IMR-90 (cell line): ENCODE results near the gene KDM4B. TPM values are rescaled to one million over a fixed set of nuclear protein-coding genes. Genes with fewer than 3 reads are reported as not detected.

Experiments used
- ATAC-seq: fragments of 200-7000 bp; cut with Tn5 transposase; 2 replicates; pipeline ENCODE4 v1.9.1; 2020; ENCODE audit warnings: low read depth, mild to moderate bottlenecking, moderate library complexity
- BruUV-seq: library from RNA; stranded (reverse); fragments of 400-500 nt; replicated peaks from 2 replicates; lab custom pipeline; 2021; lab: Mats Ljungman, UMichigan
- CTCF ChIA-PET: fragments of 300-600 bp; formaldehyde crosslinking; extraction: SDS; loops from one replicate; lab custom pipeline; 2021; ENCODE audit warnings: antibody characterized with exemption; lab: Yijun Ruan, JAX
- POLR2A ChIA-PET: fragments of 300-600 bp; sonication (Branson Sonifier 250); formaldehyde crosslinking; loops from one replicate; lab custom pipeline; 2022; ENCODE audit warnings: antibody characterized with exemption; ENCODE audit not compliant: unreplicated experiment; lab: Charles Lee
- DNase-seq: peaks from one replicate; pipeline ENCODE4 v3.0.0; 2013
- H2AFZ ChIP-seq: replicated peaks from 2 replicates; pipeline ENCODE3; 2013; ENCODE audit warnings: low read length, mild to moderate bottlenecking; ENCODE audit not compliant: poor library complexity
- H2AK5ac ChIP-seq: 2 replicates; pipeline ENCODE4 v1.6.1; 2013; ENCODE audit warnings: low read depth, low read length, inconsistent platforms
- H2AK9ac ChIP-seq: replicated peaks from 2 replicates; pipeline ENCODE3; 2013; ENCODE audit warnings: mild to moderate bottlenecking, low read depth, low read length, moderate library complexity; ENCODE audit not compliant: poor library complexity
- H2BK120ac ChIP-seq: 2 replicates; pipeline ENCODE4 v1.6.1; 2013; ENCODE audit warnings: low read depth, low read length, inconsistent platforms
- H2BK15ac ChIP-seq: 3 replicates; pipeline ENCODE4 v1.6.1; 2013; ENCODE audit warnings: low read depth, low read length, inconsistent platforms
- H2BK20ac ChIP-seq: 2 replicates; pipeline ENCODE4 v1.6.1; 2013; ENCODE audit warnings: low read depth, mild to moderate bottlenecking, inconsistent platforms, low read length, moderate library complexity
- H2BK5ac ChIP-seq: 2 replicates; pipeline ENCODE4 v1.6.1; 2013; ENCODE audit warnings: mild to moderate bottlenecking, low read depth, low read length, inconsistent platforms; ENCODE audit not compliant: poor library complexity, severe bottlenecking
- H3K14ac ChIP-seq: replicated peaks from 2 replicates; pipeline ENCODE4 v1.6.1; 2013; ENCODE audit warnings: low read depth, low read length, inconsistent platforms
- H3K18ac ChIP-seq: 2 replicates; pipeline ENCODE4 v1.6.1; 2013; ENCODE audit warnings: low read depth, low read length, control low read depth
- H3K23ac ChIP-seq: 2 replicates; pipeline ENCODE4 v1.6.1; 2013; ENCODE audit warnings: low read depth, low read length, inconsistent platforms
- H3K27ac ChIP-seq: 2 replicates; pipeline ENCODE4 v1.5.1; 2013; ENCODE audit warnings: mild to moderate bottlenecking, control low read depth, low read length; ENCODE audit not compliant: insufficient read depth
- H3K27me3 ChIP-seq: 2 replicates; pipeline ENCODE4 v1.6.1; 2013; ENCODE audit warnings: low read length; ENCODE audit not compliant: control insufficient read depth, insufficient read depth
- H3K36me3 ChIP-seq: 2 replicates; pipeline ENCODE4 v1.6.1; 2013; ENCODE audit warnings: low read length, mixed read lengths; ENCODE audit not compliant: control insufficient read depth, insufficient read depth
- H3K4ac ChIP-seq: 2 replicates; pipeline ENCODE4 v1.6.1; 2013; ENCODE audit warnings: low read depth, low read length, inconsistent platforms
- H3K4me1 ChIP-seq: 2 replicates; pipeline ENCODE4 v1.6.1; 2013; ENCODE audit warnings: low read length, mixed read lengths; ENCODE audit not compliant: control insufficient read depth, insufficient read depth
- H3K4me2 ChIP-seq: 2 replicates; pipeline ENCODE4 v1.6.1; 2013; ENCODE audit warnings: low read depth, mild to moderate bottlenecking, control low read depth, low read length, moderate library complexity
- H3K4me3 ChIP-seq: 2 replicates; pipeline ENCODE4 v1.5.1; 2013; ENCODE audit warnings: low read depth, mild to moderate bottlenecking, control low read depth, low read length, moderate library complexity; ENCODE audit not compliant: insufficient read depth
- H3K56ac ChIP-seq: 2 replicates; pipeline ENCODE4 v1.6.1; 2013; ENCODE audit warnings: low read length, inconsistent platforms; ENCODE audit not compliant: insufficient read depth; ENCODE audit errors: extremely low read depth
- H3K79me1 ChIP-seq, 2 experiments: 2 replicates each; pipeline ENCODE4 v1.6.1; 2013; ENCODE audit warnings: low read length in 2 of 2, inconsistent platforms in 1 of 2, low read depth in 1 of 2
- H3K9ac ChIP-seq: 2 replicates; pipeline ENCODE4 v1.6.1; 2013; ENCODE audit warnings: low read depth, low read length, control low read depth
- H3K9me1 ChIP-seq: 2 replicates; pipeline ENCODE4 v1.6.1; 2013; ENCODE audit warnings: low read length, inconsistent platforms; ENCODE audit not compliant: insufficient read depth
- H3K9me3 ChIP-seq: 2 replicates; pipeline ENCODE4 v1.6.1; 2013; ENCODE audit warnings: low read length; ENCODE audit not compliant: control insufficient read depth, insufficient read depth
- H4K20me1 ChIP-seq: 2 replicates; pipeline ENCODE4 v1.6.1; 2013; ENCODE audit warnings: low read length, inconsistent platforms; ENCODE audit not compliant: insufficient read depth
- H4K5ac ChIP-seq: 2 replicates; pipeline ENCODE4 v1.6.1; 2013; ENCODE audit warnings: mild to moderate bottlenecking, low read depth, low read length, control low read depth
- H4K8ac ChIP-seq, 2 experiments: 2 replicates each; pipeline ENCODE4 v1.6.1; 2013; ENCODE audit warnings: low read depth in 2 of 2, low read length in 2 of 2, control low read depth in 1 of 2, inconsistent platforms in 1 of 2
- H4K91ac ChIP-seq: 2 replicates; pipeline ENCODE4 v1.6.1; 2013; ENCODE audit warnings: low read depth, low read length, inconsistent platforms; ENCODE audit not compliant: insufficient read depth
- BHLHE40 ChIP-seq: fragments of 150-350 bp; IDR thresholded peaks from 2 replicates; pipeline ENCODE4 v1.6.1; 2016; ENCODE audit warnings: mild to moderate bottlenecking, low read depth, low read length
- CEBPB ChIP-seq: IDR thresholded peaks from 2 replicates; pipeline ENCODE4 v1.6.1; 2012; ENCODE audit warnings: low read depth, low read length, improper control_type of control experiment
- CHD1 ChIP-seq: IDR thresholded peaks from 2 replicates; pipeline ENCODE4 v1.6.1; 2012; ENCODE audit warnings: low read depth, low read length, improper control_type of control experiment
- FOS ChIP-seq: fragments of 150-350 bp; IDR thresholded peaks from 2 replicates; pipeline ENCODE4 v1.6.1; 2016; ENCODE audit warnings: low read depth, low read length
- MAFK ChIP-seq: IDR thresholded peaks from 2 replicates; pipeline ENCODE4 v1.6.1; 2012; ENCODE audit warnings: low read depth, low read length, improper control_type of control experiment
- MAZ ChIP-seq: IDR thresholded peaks from 2 replicates; pipeline ENCODE4 v1.6.1; 2012; ENCODE audit warnings: low read depth, mild to moderate bottlenecking, low read length, improper control_type of control experiment, moderate library complexity, borderline replicate concordance
- MXI1 ChIP-seq: IDR thresholded peaks from 2 replicates; pipeline ENCODE4 v1.6.1; 2012; ENCODE audit warnings: low read depth, mild to moderate bottlenecking, low read length, moderate library complexity, borderline replicate concordance
- NFE2L2 ChIP-seq: fragments of 150-350 bp; IDR thresholded peaks from 2 replicates; pipeline ENCODE4 v1.6.1; 2016; ENCODE audit warnings: low read depth, mild to moderate bottlenecking, low read length
- POLR2A ChIP-seq: IDR thresholded peaks from 2 replicates; pipeline ENCODE4 v1.6.1; 2012; ENCODE audit warnings: mild to moderate bottlenecking, low read depth, low read length
- RAD21 ChIP-seq: IDR thresholded peaks from 2 replicates; pipeline ENCODE4 v1.6.1; 2012; ENCODE audit warnings: low read length, improper control_type of control experiment
- RFX5 ChIP-seq: IDR thresholded peaks from 2 replicates; pipeline ENCODE4 v1.8.0; 2012; ENCODE audit warnings: low read depth, mild to moderate bottlenecking, low read length, moderate library complexity
- SMC3 ChIP-seq: fragments of 150-350 bp; IDR thresholded peaks from 2 replicates; pipeline ENCODE4 v1.6.1; 2016; ENCODE audit warnings: low read depth, mild to moderate bottlenecking, antibody characterized with exemption, low read length, moderate library complexity
- USF2 ChIP-seq: fragments of 150-350 bp; IDR thresholded peaks from 2 replicates; pipeline ENCODE4 v1.6.1; 2017; ENCODE audit warnings: mild to moderate bottlenecking, antibody characterized with exemption, low read length, low read depth
- WGBS, 2 experiments: methylation state at CpG; one replicate each; pipeline versions ENCODE4 v1.1.5 to v1.1.7; 2013; ENCODE audit warnings: missing lambda C conversion rate in 2 of 2; ENCODE audit not compliant: insufficient read length in 1 of 2; ENCODE audit errors: extremely low coverage in 2 of 2; 5-methylcytosine and 5-hydroxymethylcytosine counted together
- dilution Hi-C: fragments of 300-500 bp; cut with HindIII; formaldehyde crosslinking; loops from one replicate; pipeline ENCODE4 v1.14.3; 2018; ENCODE audit warnings: low sequenced_read_pairs; ENCODE audit not compliant: unreplicated experiment
- in situ Hi-C: fragments of 300-500 bp; cut with MboI; formaldehyde crosslinking; loops from 3 replicates; pipeline ENCODE4 v1.14.3; 2019; ENCODE audit warnings: low sequenced_read_pairs, inconsistent platforms, mixed read lengths
- intact Hi-C: fragments of 100-400 bp; cut with micrococcal nuclease; formaldehyde crosslinking; loops from 2 replicates; pipeline ENCODE4 v1.10.0; 2022
- polyA plus RNA-seq, 3 experiments: library from polyadenylated mRNA; depleted of rRNA; stranded (reverse); fragments of >200 nt; gene quantifications; 2 replicates each; pipeline ENCODE4 v1.2.3, GENCODE V29; 2012; ENCODE audit warnings: low replicate concordance in 1 of 3
- total RNA-seq: library from RNA; depleted of rRNA; stranded (reverse); fragments of >200 nt; gene quantifications from 2 replicates; pipeline ENCODE4 v1.2.3, GENCODE V29; 2012
- TF ChIP-seq, protein P1 (sequence below): conservative IDR thresholded peaks from 2 replicates; pipeline ENCODE4 v1.5.1; 2012; ENCODE audit warnings: mild to moderate bottlenecking, low read depth, low read length, improper control_type of control experiment
- TF ChIP-seq, protein P2 (sequence below): fragments of 150-350 bp; IDR thresholded peaks from 2 replicates; pipeline ENCODE4 v1.6.1; 2016; ENCODE audit warnings: low read depth, mild to moderate bottlenecking, low read length, moderate library complexity, borderline replicate concordance

KDM4B gene
- total and polyA plus RNA-seq, 2 of the 4 experiments (the other 2 are of a cell fraction) = 5.0 to 17.9 TPM

- no peak overlapping the region for H3K9ac ChIP-seq
- H3K27me3 ChIP-seq = no peaks in the 10 kb centered on the region
- no peak overlapping the region for H2BK20ac ChIP-seq
- H2BK120ac ChIP-seq = no peak overlapping the region
- H3K18ac ChIP-seq = no peak overlapping the region
- CTCF ChIA-PET = no interaction called here
- POLR2A ChIA-PET = no interaction called here
- no peak overlapping the region for H3K4me2 ChIP-seq
- no peak overlapping the region for H4K91ac ChIP-seq
- peaks cover 23 to 89% of the 10 kb centered on the region in 2 experiments for H3K79me1 ChIP-seq
- H3K14ac ChIP-seq = no peak overlapping the region
- no peaks in the 10 kb centered on the region for H3K9me3 ChIP-seq
- H3K4me3 ChIP-seq = no peak overlapping the region
- no peak overlapping the region for H2AFZ ChIP-seq
- no peak overlapping the region for H4K8ac ChIP-seq
- H2BK15ac ChIP-seq = no peak overlapping the region
- H3K4me1 ChIP-seq = peaks cover 3% of the 10 kb centered on the region; the same call in 1 of the 2 replicates
- no peak overlapping the region for H2AK5ac ChIP-seq
- H3K27ac ChIP-seq = no peak overlapping the region
- dilution Hi-C loops = no loop called here
- H3K23ac ChIP-seq = no peak overlapping the region
- 80% methylated on average over 2 of the region's 14 CpGs; no CpG with 5 or more reads in 1 of the 2 experiments for WGBS, 2 experiments
- DNase-seq (no peak), ATAC-seq (no peak)
- H2BK5ac ChIP-seq = no peak overlapping the region
- peaks cover 87% of the 10 kb centered on the region for H4K20me1 ChIP-seq
- no peak overlapping the region for H3K4ac ChIP-seq
- intact Hi-C loops = no loop called here
- no peak overlapping the region for H2AK9ac ChIP-seq
- no TSS peak for BruUV-seq
- in situ Hi-C loops = no loop called here
- TF ChIP-seq MXI1 = no peak
- no peak for TF ChIP-seq CEBPB
- TF ChIP-seq CHD1 = no peak
- no peak for TF ChIP-seq MAZ
- TF ChIP-seq, protein P1, sequence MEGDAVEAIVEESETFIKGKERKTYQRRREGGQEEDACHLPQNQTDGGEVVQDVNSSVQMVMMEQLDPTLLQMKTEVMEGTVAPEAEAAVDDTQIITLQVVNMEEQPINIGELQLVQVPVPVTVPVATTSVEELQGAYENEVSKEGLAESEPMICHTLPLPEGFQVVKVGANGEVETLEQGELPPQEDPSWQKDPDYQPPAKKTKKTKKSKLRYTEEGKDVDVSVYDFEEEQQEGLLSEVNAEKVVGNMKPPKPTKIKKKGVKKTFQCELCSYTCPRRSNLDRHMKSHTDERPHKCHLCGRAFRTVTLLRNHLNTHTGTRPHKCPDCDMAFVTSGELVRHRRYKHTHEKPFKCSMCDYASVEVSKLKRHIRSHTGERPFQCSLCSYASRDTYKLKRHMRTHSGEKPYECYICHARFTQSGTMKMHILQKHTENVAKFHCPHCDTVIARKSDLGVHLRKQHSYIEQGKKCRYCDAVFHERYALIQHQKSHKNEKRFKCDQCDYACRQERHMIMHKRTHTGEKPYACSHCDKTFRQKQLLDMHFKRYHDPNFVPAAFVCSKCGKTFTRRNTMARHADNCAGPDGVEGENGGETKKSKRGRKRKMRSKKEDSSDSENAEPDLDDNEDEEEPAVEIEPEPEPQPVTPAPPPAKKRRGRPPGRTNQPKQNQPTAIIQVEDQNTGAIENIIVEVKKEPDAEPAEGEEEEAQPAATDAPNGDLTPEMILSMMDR = no peak
- TF ChIP-seq, protein P2, sequence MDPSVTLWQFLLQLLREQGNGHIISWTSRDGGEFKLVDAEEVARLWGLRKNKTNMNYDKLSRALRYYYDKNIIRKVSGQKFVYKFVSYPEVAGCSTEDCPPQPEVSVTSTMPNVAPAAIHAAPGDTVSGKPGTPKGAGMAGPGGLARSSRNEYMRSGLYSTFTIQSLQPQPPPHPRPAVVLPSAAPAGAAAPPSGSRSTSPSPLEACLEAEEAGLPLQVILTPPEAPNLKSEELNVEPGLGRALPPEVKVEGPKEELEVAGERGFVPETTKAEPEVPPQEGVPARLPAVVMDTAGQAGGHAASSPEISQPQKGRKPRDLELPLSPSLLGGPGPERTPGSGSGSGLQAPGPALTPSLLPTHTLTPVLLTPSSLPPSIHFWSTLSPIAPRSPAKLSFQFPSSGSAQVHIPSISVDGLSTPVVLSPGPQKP = no peak
- no peak for TF ChIP-seq BHLHE40
- TF ChIP-seq RFX5 = no peak
- TF ChIP-seq POLR2A = no peak
- no peak for TF ChIP-seq NFE2L2
- no peak for TF ChIP-seq RAD21
- TF ChIP-seq FOS = no peak
- no peak for TF ChIP-seq SMC3
- no peak for TF ChIP-seq MAFK
- no peak for TF ChIP-seq USF2
- H3K56ac ChIP-seq = no peak overlapping the region
- H3K36me3 ChIP-seq = peaks cover 20% of the 10 kb centered on the region
- peaks cover 16% of the 10 kb centered on the region for H3K9me1 ChIP-seq
- no peak overlapping the region for H4K5ac ChIP-seq
Measured at GRCh38 chr19:5013761-5014160, 44.8 kb downstream of the KDM4B start.
